GM12878 (cell line): Measurements from ENCODE around the gene MCCD1. TPM values are rescaled to one million over a fixed set of nuclear protein-coding genes. Genes with fewer than 3 reads are reported as not detected.

ENCODE experiments used
- ATAC-seq: fragments of 200-7000 bp; cut with Tn5 transposase; 3 replicates; pipeline ENCODE4 v1.9.1; 2020; ENCODE audit warnings: mild to moderate bottlenecking, moderate library complexity
- BruUV-seq: library from RNA; stranded (reverse); fragments of 400-500 nt; replicated peaks from 2 replicates; lab custom pipeline; 2021; lab: Mats Ljungman, UMichigan
- CTCF ChIA-PET: fragments of 300-600 bp; sonication (Branson Sonifier 250); formaldehyde crosslinking; extraction: SDS; loops from one replicate; lab custom pipeline; 2021; ENCODE audit warnings: inconsistent platforms; lab: Yijun Ruan, JAX
- POLR2A ChIA-PET: fragments of 350-600 bp; formaldehyde crosslinking; extraction: SDS; loops from one replicate; lab custom pipeline; 2021; ENCODE audit warnings: inconsistent platforms; lab: Charles Lee
- RAD21 ChIA-PET: fragments of 300-600 bp; sonication (Branson Sonifier 250); formaldehyde crosslinking; loops from one replicate; lab custom pipeline; 2023; ENCODE audit warnings: antibody characterized with exemption; ENCODE audit not compliant: unreplicated experiment; lab: Charles Lee
- SMC1A ChIA-PET: fragments of 300-600 bp; sonication (Branson Sonifier 250); formaldehyde crosslinking; loops from one replicate; lab custom pipeline; 2023; ENCODE audit not compliant: unreplicated experiment, uncharacterized antibody; lab: Charles Lee
- DNase-seq: peaks from one replicate; pipeline ENCODE4 v3.0.0-alpha.2; 2011; ENCODE audit warnings: low read depth, low spot score
- FAIRE-seq: peaks from 3 replicates; lab custom pipeline; 2011; peaks lifted over from hg19 to GRCh38; lab: Jason Lieb, UNC
- H2AFZ ChIP-seq: 2 replicates; pipeline ENCODE4 v1.6.0; 2011; ENCODE audit warnings: low read depth, low read length, control low read depth; ENCODE audit not compliant: control insufficient read depth
- H3K27ac ChIP-seq: 2 replicates; pipeline ENCODE4 v1.5.1; 2011; ENCODE audit warnings: control low read depth; ENCODE audit not compliant: control insufficient read depth, insufficient read depth
- H3K27me3 ChIP-seq, 2 experiments: replicated peaks in 1 of 2; 2 replicates each; pipeline versions ENCODE4 v1.6.0 to v1.6.1; 2011; ENCODE audit warnings: low read length in 1 of 2; ENCODE audit not compliant: control insufficient read depth in 2 of 2, insufficient read depth in 2 of 2
- H3K36me3 ChIP-seq, 2 experiments: 2 replicates each; pipeline ENCODE4 v1.5.1; 2011; ENCODE audit warnings: low read length in 1 of 2; ENCODE audit not compliant: control insufficient read depth in 2 of 2, insufficient read depth in 2 of 2
- H3K4me1 ChIP-seq: 2 replicates; pipeline ENCODE4 v1.6.1; 2011; ENCODE audit warnings: mild to moderate bottlenecking, low read length, moderate library complexity, mixed read lengths; ENCODE audit not compliant: control insufficient read depth, insufficient read depth
- H3K4me2 ChIP-seq: 2 replicates; pipeline ENCODE4 v1.6.0; 2011; ENCODE audit warnings: control low read depth; ENCODE audit not compliant: control insufficient read depth, insufficient read depth
- H3K4me3 ChIP-seq: fragments of 200-600 bp; sonication (generic); 2 replicates; pipeline ENCODE4 v1.5.1; 2016
- H3K79me2 ChIP-seq: 2 replicates; pipeline ENCODE4 v1.6.0; 2011; ENCODE audit warnings: low read length; ENCODE audit not compliant: control insufficient read depth, insufficient read depth
- H3K9ac ChIP-seq: 2 replicates; pipeline ENCODE4 v1.8.0; 2011; ENCODE audit warnings: low read length, control low read depth, mixed read lengths; ENCODE audit not compliant: control insufficient read depth, insufficient read depth
- H3K9me3 ChIP-seq: replicated peaks from 3 replicates; pipeline ENCODE4 v1.5.1; 2011; ENCODE audit warnings: mild to moderate bottlenecking, low read length; ENCODE audit not compliant: control insufficient read depth, insufficient read depth
- H4K20me1 ChIP-seq: 2 replicates; pipeline ENCODE4 v1.6.0; 2011; ENCODE audit not compliant: control insufficient read depth, insufficient read depth
- NFXL1 ChIP-seq: fragments of 450-650 bp; IDR thresholded peaks from 2 replicates; pipeline ENCODE4 v1.6.1; 2017; ENCODE audit warnings: antibody characterized with exemption, mild to moderate bottlenecking, borderline replicate concordance
- YY1 ChIP-seq: IDR thresholded peaks from 2 replicates; pipeline ENCODE4 v1.6.1; 2011; ENCODE audit warnings: low read depth, mild to moderate bottlenecking, low read length
- WGBS: methylation state at CpG from one replicate; pipeline ENCODE4 v1.1.6; 2016; ENCODE audit warnings: low lambda C conversion rate; ENCODE audit not compliant: insufficient replicate concordance, insufficient coverage; ENCODE audit errors: missing lambda C conversion rate; 5-methylcytosine and 5-hydroxymethylcytosine counted together
- in situ Hi-C: fragments of 300-500 bp; cut with MboI; formaldehyde crosslinking; loops from 9 replicates; pipeline ENCODE4 v1.14.3; 2018; ENCODE audit warnings: mixed read lengths
- intact Hi-C: fragments of 100-400 bp; cut with micrococcal nuclease; formaldehyde crosslinking; loops from one replicate; pipeline ENCODE4 v1.14.2; 2022; ENCODE audit not compliant: unreplicated experiment
- polyA plus RNA-seq, 11 experiments: library from polyadenylated mRNA; depleted of rRNA in 4 of 11; unstranded in 6 of 11; stranded (reverse) in 5 of 11; fragments of >200 nt; fragmentation: Nextera tagmentation in 4 of 11; fragmentation: Illumina TruSeq in 1 of 11; extraction: Ambion mirVana in 4 of 11; extraction: Trizol in 1 of 11; gene quantifications; 1 replicate in 1 of 11; 2 replicates in 10 of 11; pipeline versions ENCODE4 v1.2.1 to v1.2.3, GENCODE V29; 2011 to 2016; ENCODE audit warnings: inconsistent platforms in 2 of 11, missing spikeins in 2 of 11, low read depth in 1 of 11
- total RNA-seq, 4 experiments: library from RNA; depleted of rRNA in 3 of 4; stranded (reverse); fragments of >200 nt in 3 of 4; fragmentation: Illumina TruSeq in 1 of 4; extraction: Trizol in 1 of 4; gene quantifications; 2 replicates each; pipeline versions ENCODE4 v1.2.1 to v1.2.3, GENCODE V29; 2013 to 2021
- TF ChIP-seq, protein P1 (sequence below): fragments of 450-650 bp; IDR thresholded peaks from 2 replicates; pipeline ENCODE4 v1.6.1; 2016; ENCODE audit warnings: mild to moderate bottlenecking
- TF ChIP-seq, protein P2 (sequence below): fragments of 450-650 bp; IDR thresholded peaks from 2 replicates; pipeline ENCODE4 v1.6.1; 2017; ENCODE audit warnings: mild to moderate bottlenecking

The MCCD1 gene
- total and polyA plus RNA-seq, 10 of the 15 experiments (the other 5 are each of a cell fraction or from before 2014, with no cell fraction given): not detected

DNA sequence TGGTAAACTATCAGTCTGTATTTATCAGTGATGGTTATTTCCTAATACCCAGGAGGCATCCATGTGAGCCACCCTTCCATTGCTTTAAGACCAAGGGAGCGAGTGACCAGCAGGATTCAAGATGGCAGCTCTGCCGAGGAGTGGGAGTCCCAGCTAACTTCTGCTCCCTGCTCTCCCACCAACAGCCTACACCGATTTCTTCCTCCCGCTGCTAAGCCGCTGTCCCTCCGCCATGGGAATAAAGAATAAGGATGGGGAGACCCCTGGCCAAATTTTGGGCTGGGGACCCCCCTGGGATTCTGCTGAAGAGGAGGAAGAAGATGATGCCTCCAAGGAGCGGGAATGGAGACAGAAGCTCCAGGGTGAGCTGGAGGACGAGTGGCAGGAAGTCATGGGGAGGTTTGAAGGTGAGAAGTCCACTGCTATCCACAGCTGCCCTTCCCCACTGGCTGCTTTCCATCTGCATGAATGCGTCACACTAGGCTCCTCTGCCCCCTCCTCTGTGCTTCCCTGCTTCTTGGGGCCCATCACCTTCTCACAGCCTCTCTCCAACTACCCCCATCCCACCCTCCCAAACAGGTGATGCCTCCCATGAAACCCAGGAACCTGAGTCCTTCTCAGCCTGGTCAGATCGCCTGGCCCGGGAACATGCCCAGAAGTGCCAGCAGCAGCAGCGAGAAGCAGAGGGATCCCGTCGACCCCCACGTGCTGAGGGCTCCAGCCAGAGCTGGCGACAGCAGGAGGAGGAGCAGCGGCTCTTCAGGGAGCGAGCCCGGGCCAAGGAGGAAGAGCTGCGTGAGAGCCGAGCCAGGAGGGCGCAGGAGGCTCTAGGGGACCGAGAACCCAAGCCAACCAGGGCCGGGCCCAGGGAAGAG is 28.9 kb downstream of the MCCD1 start:
- Histone ChIP-seq H4K20me1 (no peaks in the 10 kb centered on the region), H3K36me3 (peaks cover 0 to 4% of the 10 kb centered on the region in 2 experiments; a peak in 2 of 4 replicates), H3K4me3 (peak overlapping the region; percentile 55; the same call in 1 of the 2 replicates), H3K9ac (peak overlapping the region; percentile 84), H2AFZ (no peak overlapping the region), H3K27me3 (no peaks in the 10 kb centered on the region), H3K79me2 (peaks cover 18% of the 10 kb centered on the region), H3K9me3 (no peaks in the 10 kb centered on the region), H3K27ac (peak overlapping the region; percentile 99), H3K4me2 (peak overlapping the region; percentile 94), H3K4me1 (peaks cover 64% of the 10 kb centered on the region)
- WGBS: 58% methylated on average over 23 of the region's 24 CpGs
- in situ Hi-C loops: loop anchor here (25.0 kb wide), 2 partner anchors 1055 to 1405 kb away; partner anchors contain the start of genes BRD2 and HLA-DMA
- CTCF ChIA-PET: interaction anchor here (0.5 to 34.8 kb wide), 8 partner anchors 10 to 1287 kb away, joined by 3 to 2098 read pairs (median 4); partner anchors contain the start of genes LST1, LTA, LTB and MDC1
- FAIRE-seq (no peak), DNase-seq (no peak), ATAC-seq (no peak)
- intact Hi-C loops: loop anchor here (2.0 kb wide), 1 partner anchor 23 kb away; no protein-coding TSS in a partner anchor
- POLR2A ChIA-PET: interaction anchor here (0.6 to 9.1 kb wide), 7 partner anchors 9 to 96 kb away, joined by 4 to 255 read pairs (median 15); partner anchors contain the start of genes LST1, LTB, NCR3 and TNF
- TF ChIP-seq, protein P1, sequence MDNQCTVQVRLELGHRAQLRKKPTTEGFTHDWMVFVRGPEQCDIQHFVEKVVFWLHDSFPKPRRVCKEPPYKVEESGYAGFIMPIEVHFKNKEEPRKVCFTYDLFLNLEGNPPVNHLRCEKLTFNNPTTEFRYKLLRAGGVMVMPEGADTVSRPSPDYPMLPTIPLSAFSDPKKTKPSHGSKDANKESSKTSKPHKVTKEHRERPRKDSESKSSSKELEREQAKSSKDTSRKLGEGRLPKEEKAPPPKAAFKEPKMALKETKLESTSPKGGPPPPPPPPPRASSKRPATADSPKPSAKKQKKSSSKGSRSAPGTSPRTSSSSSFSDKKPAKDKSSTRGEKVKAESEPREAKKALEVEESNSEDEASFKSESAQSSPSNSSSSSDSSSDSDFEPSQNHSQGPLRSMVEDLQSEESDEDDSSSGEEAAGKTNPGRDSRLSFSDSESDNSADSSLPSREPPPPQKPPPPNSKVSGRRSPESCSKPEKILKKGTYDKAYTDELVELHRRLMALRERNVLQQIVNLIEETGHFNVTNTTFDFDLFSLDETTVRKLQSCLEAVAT: peak; percentile 78; the same call in 1 of the 2 replicates
- TF ChIP-seq NFXL1 (no peak), YY1 (0 out of 2 replicates have a peak, but pooled peaks have one; percentile 17)
- TF ChIP-seq, protein P2, sequence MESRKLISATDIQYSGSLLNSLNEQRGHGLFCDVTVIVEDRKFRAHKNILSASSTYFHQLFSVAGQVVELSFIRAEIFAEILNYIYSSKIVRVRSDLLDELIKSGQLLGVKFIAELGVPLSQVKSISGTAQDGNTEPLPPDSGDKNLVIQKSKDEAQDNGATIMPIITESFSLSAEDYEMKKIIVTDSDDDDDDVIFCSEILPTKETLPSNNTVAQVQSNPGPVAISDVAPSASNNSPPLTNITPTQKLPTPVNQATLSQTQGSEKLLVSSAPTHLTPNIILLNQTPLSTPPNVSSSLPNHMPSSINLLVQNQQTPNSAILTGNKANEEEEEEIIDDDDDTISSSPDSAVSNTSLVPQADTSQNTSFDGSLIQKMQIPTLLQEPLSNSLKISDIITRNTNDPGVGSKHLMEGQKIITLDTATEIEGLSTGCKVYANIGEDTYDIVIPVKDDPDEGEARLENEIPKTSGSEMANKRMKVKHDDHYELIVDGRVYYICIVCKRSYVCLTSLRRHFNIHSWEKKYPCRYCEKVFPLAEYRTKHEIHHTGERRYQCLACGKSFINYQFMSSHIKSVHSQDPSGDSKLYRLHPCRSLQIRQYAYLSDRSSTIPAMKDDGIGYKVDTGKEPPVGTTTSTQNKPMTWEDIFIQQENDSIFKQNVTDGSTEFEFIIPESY: peak; percentile 63; the same call in 1 of the 2 replicates
- no TSS peak for BruUV-seq
- RAD21 ChIA-PET: interaction anchor here (0.6 to 15.9 kb wide), 6 partner anchors 9 to 262 kb away, joined by 3 to 620 read pairs (median 51); partner anchors contain the start of genes ATP6V1G2, LST1, LTA and LTB
- SMC1A ChIA-PET: interaction anchor here (1.6 to 34.7 kb wide), 2 partner anchors 8 to 26 kb away, joined by 5 to 1989 read pairs; partner anchors contain the start of genes LST1, LTA, LTB and NCR3
